ENCODE measurements around the gene KDM6A.
"Not testable (repeated sequence)": the region's sequence is repeated elsewhere in the genome, so short reads cannot be mapped to it uniquely, and the experiment has no call there.

The KDM6A gene

DNA sequence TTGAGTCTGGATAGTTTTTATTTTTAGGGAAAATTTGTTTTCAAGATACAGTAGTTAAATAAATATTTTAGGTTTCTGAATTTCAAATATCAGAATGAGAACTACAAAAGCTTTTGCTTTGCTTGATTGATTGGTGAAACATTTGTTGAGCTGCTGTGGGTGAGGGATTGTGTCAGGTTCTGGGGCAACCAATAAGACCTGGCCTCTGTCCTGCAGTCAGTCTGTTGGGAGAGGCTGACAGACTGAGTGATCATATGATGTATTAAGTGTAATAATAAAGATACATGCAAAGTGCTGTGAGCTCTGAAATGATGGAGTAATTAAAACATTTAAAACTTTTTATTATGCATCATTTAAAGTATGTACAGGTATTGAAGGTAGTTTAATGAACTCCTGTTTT, 9.6 kb downstream of the KDM6A start:
- H3K4me3 ChIP-seq (ENCODE audit: low read depth, low read length): no peak overlapping the region
- DNase-seq (ENCODE audit: low read depth): no peak

- H3K4me3 ChIP-seq (ENCODE audit: low read depth, low read length): no peak overlapping the region
- no peak for DNase-seq (ENCODE audit: low read depth)
Observed at GRCh38 chrX:44884944-44885343, 12.0 kb downstream of the KDM6A start.

DNA sequence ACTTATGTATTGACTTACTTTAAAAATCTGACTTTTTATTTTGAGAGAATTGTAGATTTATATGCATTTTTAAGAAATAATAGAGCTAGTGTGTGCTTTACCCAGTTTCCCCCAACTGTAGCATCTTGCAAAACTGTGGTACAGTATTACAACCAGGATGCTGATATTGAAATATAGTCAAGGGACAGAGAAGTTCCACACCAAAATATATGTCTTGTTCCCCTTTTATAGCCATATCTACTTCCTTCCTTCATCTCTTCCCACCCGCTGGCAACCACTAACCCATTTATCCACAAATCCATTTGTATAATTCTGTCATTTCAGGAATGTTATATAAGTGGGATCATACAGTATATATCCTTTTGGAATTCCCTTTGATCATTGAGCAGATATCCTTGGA, 16.8 kb downstream of the KDM6A start:
- no peak overlapping the region for H3K4me3 ChIP-seq (ENCODE audit: low read depth, low read length)
- DNase-seq (ENCODE audit: low read depth): no peak

DNA sequence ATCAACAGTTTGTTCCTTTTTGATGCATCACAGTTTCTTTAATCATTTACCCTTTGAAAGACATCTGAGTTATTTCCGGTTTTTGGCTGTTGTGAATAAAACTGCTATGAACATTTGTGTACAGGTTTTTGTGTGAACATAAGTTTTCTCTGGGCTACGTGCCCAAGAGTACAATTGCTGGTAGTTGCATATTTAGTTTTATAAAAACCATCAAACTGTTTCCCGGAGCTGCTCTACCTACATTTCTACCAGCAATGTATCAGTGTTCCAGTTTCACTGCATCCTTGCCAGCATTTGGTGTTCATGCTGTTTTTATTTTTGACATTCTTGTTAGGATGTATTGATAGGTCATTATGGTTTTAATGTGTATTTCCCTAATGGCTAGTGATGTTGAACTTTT, 17.3 kb downstream of the KDM6A start:
- DNase-seq (ENCODE audit: low read depth): no peak
- no peak overlapping the region for H3K4me3 ChIP-seq (ENCODE audit: low read depth, low read length)

GRCh38 chrX:44890687-44891086, 17.7 kb downstream of the KDM6A start:
- not testable (repeated sequence) for DNase-seq (ENCODE audit: low read depth); H3K4me3 ChIP-seq (ENCODE audit: low read depth, low read length)

DNA sequence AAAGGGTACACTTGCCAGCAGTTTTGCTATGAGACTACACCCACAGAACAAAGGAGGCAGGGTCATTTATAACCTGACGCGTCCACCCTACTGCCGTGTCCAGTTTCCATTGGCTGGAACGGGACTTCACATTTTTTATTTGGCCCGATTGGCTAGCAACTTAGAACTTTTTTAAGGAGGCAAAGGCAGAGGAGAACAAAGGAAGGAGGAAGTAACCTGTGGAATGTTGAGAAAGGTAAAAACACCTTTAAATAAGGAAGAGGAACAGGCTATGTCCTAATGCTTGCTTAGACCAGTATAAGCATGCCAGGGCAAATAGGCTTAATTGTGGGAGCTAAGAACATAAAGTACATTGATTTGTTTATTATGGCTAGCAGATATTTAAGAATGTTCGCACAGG, 18.7 kb downstream of the KDM6A start:
- DNase-seq (ENCODE audit: low read depth): no peak
- H3K4me3 ChIP-seq (ENCODE audit: low read depth, low read length): no peak overlapping the region

- H3K4me3 ChIP-seq (ENCODE audit: low read depth, low read length): no peak overlapping the region
- DNase-seq (ENCODE audit: low read depth): no peak
Observed at GRCh38 chrX:44896876-44897186, 23.8 kb downstream of the KDM6A start.

GRCh38 chrX:44897539-44897938, 24.6 kb downstream of the KDM6A start:
- no peak overlapping the region for H3K4me3 ChIP-seq (ENCODE audit: low read depth, low read length)
- DNase-seq (ENCODE audit: low read depth): no peak

GRCh38 chrX:44898411-44899221, 25.6 kb downstream of the KDM6A start:
- H3K4me3 ChIP-seq (ENCODE audit: low read depth, low read length): no peak overlapping the region
- no peak for DNase-seq (ENCODE audit: low read depth)

DNA sequence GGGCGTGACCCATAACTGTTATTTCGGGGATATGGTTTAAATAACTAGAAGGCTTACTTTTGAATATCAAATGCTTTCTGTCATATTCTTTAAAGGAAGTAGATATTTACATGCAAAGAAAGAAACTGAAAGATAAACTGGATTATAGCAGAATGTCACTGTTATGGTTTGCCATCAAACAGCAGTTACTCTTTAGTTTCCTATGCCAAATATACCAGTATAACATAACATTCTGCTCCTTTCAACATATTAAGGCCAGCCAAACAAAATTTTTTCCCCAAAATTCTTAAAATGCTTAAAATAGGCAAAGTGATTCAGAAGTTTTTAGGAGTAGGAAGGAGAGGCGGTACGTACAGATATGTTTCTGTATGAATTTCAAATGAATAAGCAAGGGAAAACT, 27.0 kb downstream of the KDM6A start:
- H3K4me3 ChIP-seq (ENCODE audit: low read depth, low read length): no peak overlapping the region
- DNase-seq (ENCODE audit: low read depth): no peak

GRCh38 chrX:44903107-44903506, 30.1 kb downstream of the KDM6A start:
- H3K4me3 ChIP-seq (ENCODE audit: low read depth, low read length): no peak overlapping the region
- no peak for DNase-seq (ENCODE audit: low read depth)

DNA sequence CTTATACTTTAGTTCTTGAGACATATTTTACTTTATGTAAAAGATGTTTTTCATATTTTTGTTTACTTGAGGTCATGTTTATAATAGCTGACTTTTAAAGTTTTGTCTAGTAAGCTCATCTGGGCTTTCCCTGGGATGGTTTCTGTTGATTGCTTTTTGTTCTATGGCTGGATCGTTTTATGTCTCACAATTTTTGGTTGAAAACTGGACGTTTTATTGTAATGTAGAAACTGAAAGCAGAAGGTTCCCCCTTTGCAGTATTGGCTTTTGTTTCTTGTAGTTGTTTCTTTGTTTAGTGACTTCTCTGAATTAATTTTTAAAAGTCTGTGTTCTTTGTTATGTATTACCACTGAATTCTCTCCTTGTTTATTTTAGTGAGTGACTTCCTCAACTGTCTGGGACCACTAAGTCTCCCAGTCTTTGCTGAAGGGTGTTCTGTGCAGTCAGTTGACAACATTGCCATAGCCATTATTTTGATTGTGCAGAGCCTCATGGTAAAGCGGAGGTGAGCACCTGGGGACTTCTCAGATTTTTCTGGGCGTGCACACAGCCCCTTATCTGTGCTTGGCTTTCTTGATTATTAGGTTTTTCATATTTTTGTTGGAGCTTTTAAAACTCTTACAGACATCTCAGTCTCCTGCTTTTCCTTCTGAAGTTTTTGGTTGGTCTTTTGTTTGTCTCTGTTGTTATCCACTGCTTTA, 31.0 kb downstream of the KDM6A start:
- no peak for DNase-seq (ENCODE audit: low read depth)
- H3K4me3 ChIP-seq (ENCODE audit: low read depth, low read length): no peak overlapping the region

GRCh38 chrX:44904542-44905115, 31.6 kb downstream of the KDM6A start:
- H3K4me3 ChIP-seq (ENCODE audit: low read depth, low read length): no peak overlapping the region
- no peak for DNase-seq (ENCODE audit: low read depth)

- H3K4me3 ChIP-seq (ENCODE audit: low read depth, low read length): no peak overlapping the region
- DNase-seq (ENCODE audit: low read depth): no peak
Observed at GRCh38 chrX:44906041-44906440, 33.1 kb downstream of the KDM6A start.

GRCh38 chrX:44906542-44906941, 33.6 kb downstream of the KDM6A start:
- DNase-seq (ENCODE audit: low read depth): no peak
- no peak overlapping the region for H3K4me3 ChIP-seq (ENCODE audit: low read depth, low read length)

GRCh38 chrX:44908153-44908552, 35.2 kb downstream of the KDM6A start:
- no peak overlapping the region for H3K4me3 ChIP-seq (ENCODE audit: low read depth, low read length)
- DNase-seq (ENCODE audit: low read depth): no peak

DNA sequence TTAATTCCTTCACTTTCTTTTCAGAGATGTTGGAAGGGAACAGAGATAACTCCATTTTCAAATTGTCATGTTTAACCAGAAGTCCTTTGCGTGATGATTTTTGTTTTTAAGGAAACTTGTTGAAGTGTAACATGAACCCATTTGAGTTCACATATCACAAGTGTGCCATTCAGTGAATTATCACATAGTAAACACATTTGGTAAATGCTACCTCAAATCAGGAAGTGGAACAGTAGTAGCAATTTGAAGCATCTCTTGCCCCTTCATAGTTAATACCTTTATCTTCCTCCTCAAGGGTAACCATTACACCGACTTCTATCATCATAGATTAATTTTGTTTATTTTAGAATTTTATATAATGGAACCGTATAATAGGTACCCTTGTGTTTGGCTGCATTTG, 35.8 kb downstream of the KDM6A start:
- no peak for DNase-seq (ENCODE audit: low read depth)
- H3K4me3 ChIP-seq (ENCODE audit: low read depth, low read length): no peak overlapping the region

DNA sequence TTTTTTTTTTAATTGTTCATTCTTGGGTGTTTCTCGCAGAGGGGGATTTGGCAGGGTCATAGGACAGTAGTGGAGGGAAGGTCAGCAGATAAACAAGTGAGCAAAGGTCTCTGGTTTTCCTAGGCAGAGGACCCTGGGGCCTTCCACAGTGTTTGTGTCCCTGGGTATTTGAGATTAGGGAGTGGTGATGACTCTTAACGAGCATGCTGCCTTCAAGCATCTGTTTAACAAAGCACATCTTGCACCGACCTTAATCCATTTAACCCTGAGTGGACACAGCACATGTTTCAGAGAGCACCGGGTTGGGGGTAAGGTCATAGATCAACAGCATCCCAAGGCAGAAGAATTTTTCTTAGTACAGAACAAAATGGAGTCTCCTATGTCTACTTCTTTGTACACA, 37.5 kb downstream of the KDM6A start:
- H3K4me3 ChIP-seq (ENCODE audit: low read depth, low read length); DNase-seq (ENCODE audit: low read depth): not testable (repeated sequence)

GRCh38 chrX:44911074-44911600, 38.1 kb downstream of the KDM6A start:
- not testable (repeated sequence) for DNase-seq (ENCODE audit: low read depth)

GRCh38 chrX:44913656-44914531, 40.9 kb downstream of the KDM6A start:
- no peak for DNase-seq (ENCODE audit: low read depth)
- no peak overlapping the region for H3K4me3 ChIP-seq (ENCODE audit: low read depth, low read length)

More at GRCh38 chrX:44911074-44911600, 38.1 kb downstream of the KDM6A start:
- not testable (repeated sequence) for H3K4me3 ChIP-seq (ENCODE audit: low read depth, low read length)

All from skeletal muscle cell (primary cell).